ENCODE results near the gene ZSWIM3.

DNA sequence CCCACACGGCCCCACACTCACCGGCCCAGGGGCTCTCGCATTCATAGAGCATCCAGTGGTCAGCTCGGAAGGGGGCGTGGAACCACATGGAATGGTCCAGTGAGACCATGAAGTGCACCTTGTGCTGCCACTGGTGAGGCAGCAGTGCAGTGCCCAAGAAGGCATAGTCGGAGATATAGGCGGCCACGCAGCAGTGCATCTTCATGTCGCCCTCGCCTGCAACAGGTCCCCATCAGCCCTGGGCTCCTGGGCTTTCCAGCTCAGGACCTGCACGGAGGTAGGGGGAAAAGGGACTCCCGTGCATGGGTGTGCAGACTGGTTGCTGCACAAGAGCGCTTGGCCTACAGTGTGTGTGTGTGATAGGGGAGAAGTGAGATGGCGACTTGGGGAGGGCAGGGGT lies 13.9 kb upstream of the ZSWIM3 start:
- TF ChIP-seq, protein P1, sequence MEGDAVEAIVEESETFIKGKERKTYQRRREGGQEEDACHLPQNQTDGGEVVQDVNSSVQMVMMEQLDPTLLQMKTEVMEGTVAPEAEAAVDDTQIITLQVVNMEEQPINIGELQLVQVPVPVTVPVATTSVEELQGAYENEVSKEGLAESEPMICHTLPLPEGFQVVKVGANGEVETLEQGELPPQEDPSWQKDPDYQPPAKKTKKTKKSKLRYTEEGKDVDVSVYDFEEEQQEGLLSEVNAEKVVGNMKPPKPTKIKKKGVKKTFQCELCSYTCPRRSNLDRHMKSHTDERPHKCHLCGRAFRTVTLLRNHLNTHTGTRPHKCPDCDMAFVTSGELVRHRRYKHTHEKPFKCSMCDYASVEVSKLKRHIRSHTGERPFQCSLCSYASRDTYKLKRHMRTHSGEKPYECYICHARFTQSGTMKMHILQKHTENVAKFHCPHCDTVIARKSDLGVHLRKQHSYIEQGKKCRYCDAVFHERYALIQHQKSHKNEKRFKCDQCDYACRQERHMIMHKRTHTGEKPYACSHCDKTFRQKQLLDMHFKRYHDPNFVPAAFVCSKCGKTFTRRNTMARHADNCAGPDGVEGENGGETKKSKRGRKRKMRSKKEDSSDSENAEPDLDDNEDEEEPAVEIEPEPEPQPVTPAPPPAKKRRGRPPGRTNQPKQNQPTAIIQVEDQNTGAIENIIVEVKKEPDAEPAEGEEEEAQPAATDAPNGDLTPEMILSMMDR (IDR thresholded peaks at IDR 0.05), result no peak
- TF ChIP-seq POLR2AphosphoS5 (IDR thresholded peaks at IDR 0.05) (no peak), POLR2A (IDR thresholded peaks at IDR 0.05; ENCODE audit: low read depth) (no peak)

Data from esophagus muscularis mucosa (tissue), 3 donors.